ENCODE data around the gene AWAT1. TPM values are rescaled to one million over a fixed set of nuclear protein-coding genes. Genes with fewer than 3 reads are reported as not detected.

The AWAT1 gene
- total RNA-seq, 1 donor from 2014 or later: not detected

GRCh38 chrX:70281951-70282350 lies 47.5 kb downstream of the AWAT1 start, which contains the start of gene RAB41:
TSS of gene RAB41 (plus strand) at chrX:70282172. CDS start at chrX:70282218, 46 bp downstream.
- no peak within 1 kb of the TSS for H3K4me3 Mint-ChIP-seq
- POLR2A ChIA-PET: no interaction called here
- no peaks in the 10 kb centered on the region for H3K9me3 Mint-ChIP-seq
- DNase-seq: no peak
- no peak for ATAC-seq (ENCODE audit: low read depth)
- H3K36me3 Mint-ChIP-seq (ENCODE audit: low read depth): peaks cover 31% of the 10 kb centered on the region
- no peak within 1 kb of the TSS for H3K27ac Mint-ChIP-seq
- CTCF ChIA-PET: no interaction called here
- intact Hi-C loops (cut with micrococcal nuclease): no loop called here
- H3K27me3 Mint-ChIP-seq: no peaks in the 10 kb centered on the region
- H3K4me1 Mint-ChIP-seq: no peaks in the 10 kb centered on the region
- no peak for TF ChIP-seq CTCF (IDR thresholded peaks at IDR 0.05)

- Mint-ChIP-seq H3K36me3 (ENCODE audit: low read depth) (peaks cover 28% of the 10 kb centered on the region), H3K9me3 (no peaks in the 10 kb centered on the region), H3K4me3 (peak overlapping the region; percentile 86), H3K27me3 (no peaks in the 10 kb centered on the region), H3K4me1 (peaks cover 13% of the 10 kb centered on the region), H3K27ac (peak overlapping the region; percentile 72)
- no peak for DNase-seq
- POLR2A ChIA-PET: no interaction called here
- no peak for ATAC-seq (ENCODE audit: low read depth)
- intact Hi-C loops (cut with micrococcal nuclease): no loop called here
- TF ChIP-seq CTCF (IDR thresholded peaks at IDR 0.05): no peak
- CTCF ChIA-PET: interaction anchor here (0.6 kb wide), 1 partner anchor 148 kb away, joined by 3 read pairs; no protein-coding TSS in a partner anchor
Measured at GRCh38 chrX:70289168-70289792, 54.8 kb downstream of the AWAT1 start.

Other genes starting within 250 kb of the AWAT1 start
- not detected in 2 replicates for gene AWAT2, start 184.7 kb upstream of the AWAT1 start, total RNA-seq
- not detected in 2 replicates for gene OTUD6A, start 172.2 kb upstream of the AWAT1 start, total RNA-seq
- 51.6 and 52.7 TPM in 2 replicates for gene IGBP1, start 101.2 kb upstream of the AWAT1 start, total RNA-seq
- gene DGAT2L6, start 57.2 kb upstream of the AWAT1 start, total RNA-seq: not detected in 2 replicates
- gene P2RY4, start 25.5 kb downstream of the AWAT1 start, total RNA-seq: 0.44 TPM in 1 of 2 replicates, not detected in the other
- not detected in 2 replicates for gene ARR3, start 33.7 kb downstream of the AWAT1 start, total RNA-seq
- not detected in 2 replicates for gene RAB41, start 47.5 kb downstream of the AWAT1 start, total RNA-seq
- gene PDZD11, start 55.3 kb downstream of the AWAT1 start, total RNA-seq: 17.1 and 18.5 TPM in 2 replicates
- gene KIF4A, start 55.4 kb downstream of the AWAT1 start, total RNA-seq: 0.49 TPM in 2 replicates
- gene GDPD2, start 188.7 kb downstream of the AWAT1 start, total RNA-seq: not detected in 2 replicates
- gene DLG3, start 210.2 kb downstream of the AWAT1 start, total RNA-seq: 2.4 and 3.5 TPM in 2 replicates